NOMO-1 (cell line): ENCODE data around the gene TXNDC16.
"Not testable (repeated sequence)": the region's sequence is repeated elsewhere in the genome, so short reads cannot be mapped to it uniquely, and the experiment has no call there.

ENCODE experiments used
- DNase-seq, 2 experiments: peaks; one replicate each; lab custom pipeline; 2025; ENCODE audit not compliant: unreplicated experiment in 2 of 2; lab: John Stamatoyannopoulos, UW

The TXNDC16 gene

DNA sequence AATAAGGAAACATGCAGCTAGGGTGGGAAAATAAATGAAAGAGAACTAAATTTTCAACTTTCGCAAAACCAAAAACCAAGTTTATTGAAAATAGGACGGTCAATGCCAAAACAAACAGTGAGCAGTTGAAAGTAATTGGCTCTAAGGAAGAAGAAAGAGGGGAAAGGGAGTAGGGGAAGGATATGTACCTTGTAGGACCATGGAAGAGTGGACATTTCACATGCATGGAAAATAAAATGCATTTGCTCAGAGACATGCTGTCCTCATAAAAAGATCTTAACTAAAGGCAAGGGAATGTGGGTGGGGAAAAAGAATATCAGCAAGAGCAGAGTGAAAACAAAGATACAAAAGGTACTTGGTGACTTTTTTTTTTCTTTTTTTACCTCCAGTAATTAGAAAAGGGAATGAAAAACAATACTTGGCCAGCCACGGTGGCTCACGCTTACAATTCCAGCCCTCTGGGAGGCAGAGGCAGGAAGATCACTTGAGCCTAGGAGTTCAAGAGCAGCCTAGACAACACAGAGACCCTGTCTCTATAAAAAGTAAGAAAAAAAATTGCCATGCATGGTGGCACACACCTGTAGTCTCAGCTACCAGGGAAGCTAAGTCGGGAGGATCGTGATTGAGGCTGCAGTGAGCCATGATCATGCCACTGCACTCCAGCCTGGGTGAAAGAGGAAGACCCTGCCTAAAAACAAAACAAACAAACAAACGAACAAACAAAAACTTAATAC is 6.6 kb downstream of the TXNDC16 start:
- no peak for DNase-seq

GRCh38 chr14:52538623-52539022 is 13.7 kb downstream of the TXNDC16 start:
- DNase-seq, result peak in 1 of 2 experiments; percentile 41

GRCh38 chr14:52536269-52536668 is 16.0 kb downstream of the TXNDC16 start:
- no peak for DNase-seq

- no peak for DNase-seq
These were observed 20.8 kb downstream of the TXNDC16 start for GRCh38 chr14:52531481-52531880.

GRCh38 chr14:52527052-52527451 is 25.3 kb downstream of the TXNDC16 start:
- DNase-seq, result no peak

- no peak for DNase-seq
These were observed 29.5 kb downstream of the TXNDC16 start for GRCh38 chr14:52522581-52523345.

- DNase-seq, result no peak
These were observed 30.3 kb downstream of the TXNDC16 start for GRCh38 chr14:52522033-52522432.

DNA sequence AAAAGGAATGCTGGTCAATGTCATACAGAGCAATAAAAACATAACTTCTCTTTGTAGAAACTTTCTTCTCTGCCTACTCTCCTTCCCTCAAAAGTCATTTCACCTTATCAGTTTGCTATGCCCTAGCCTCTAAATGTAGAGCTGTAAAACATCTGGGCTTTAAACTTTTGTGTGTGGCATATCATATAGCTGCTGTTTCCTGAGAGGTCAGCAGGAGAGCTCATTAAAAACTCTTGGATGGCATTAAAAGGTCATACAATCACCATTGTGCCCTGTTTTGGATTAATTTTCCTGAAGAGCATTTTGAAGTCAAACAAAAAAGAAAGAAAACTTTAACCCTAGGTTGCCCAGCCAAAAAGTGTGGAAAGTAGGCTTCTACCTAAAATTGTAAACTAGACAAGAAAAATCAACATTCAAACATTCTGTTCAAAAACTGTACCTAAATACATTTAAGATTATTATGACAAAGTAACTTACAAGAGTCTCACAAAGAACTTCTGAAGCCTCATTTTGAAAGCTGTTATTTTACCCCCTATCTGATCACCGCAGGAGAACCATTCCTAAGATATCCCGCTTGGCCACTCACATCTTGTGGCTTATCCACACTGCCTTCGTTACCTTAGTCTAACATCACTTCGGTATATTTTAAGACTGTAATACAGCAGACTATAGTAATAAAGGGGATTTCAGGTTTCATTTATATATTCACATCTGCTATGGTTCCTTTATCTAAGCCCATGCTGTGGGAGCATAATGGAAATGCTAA is 38.1 kb downstream of the TXNDC16 start:
- DNase-seq, result no peak

DNA sequence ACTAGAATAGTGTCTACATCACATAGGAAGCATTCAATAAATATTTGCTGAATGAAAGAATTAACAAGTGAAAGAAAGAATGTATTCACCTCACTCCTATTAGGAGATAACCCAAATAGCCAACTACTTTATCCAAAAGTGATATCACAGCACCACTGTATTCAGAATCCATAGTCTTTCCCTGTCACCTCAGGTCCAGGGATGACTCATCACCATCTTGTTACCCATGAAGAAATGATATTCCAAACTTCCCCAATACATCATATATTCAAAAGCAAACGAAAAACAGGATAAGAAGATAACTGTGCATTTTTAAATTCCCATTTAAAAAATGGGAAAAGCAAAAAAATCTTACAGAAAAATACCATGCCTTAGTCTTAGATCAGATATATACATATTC is 39.1 kb downstream of the TXNDC16 start:
- no peak for DNase-seq

DNA sequence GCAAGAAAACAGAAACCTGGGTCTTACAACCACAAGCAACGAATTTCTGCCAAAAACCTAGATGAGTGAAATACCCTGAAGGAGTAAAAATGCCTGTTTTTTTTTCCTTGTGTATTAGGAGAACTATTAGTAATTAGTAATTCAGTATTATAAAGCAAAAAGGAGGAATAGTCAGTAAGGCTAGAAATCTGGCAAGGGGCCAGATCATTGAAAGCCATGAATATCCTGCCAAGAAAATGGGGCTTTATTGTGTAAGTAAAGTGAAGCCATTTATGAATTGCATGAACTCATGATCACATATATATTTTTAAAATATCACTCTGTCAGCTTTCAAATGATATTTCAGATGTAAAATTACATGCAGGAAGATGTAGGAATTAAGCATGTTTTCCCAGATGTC is 57.9 kb downstream of the TXNDC16 start:
- DNase-seq, result no peak

DNA sequence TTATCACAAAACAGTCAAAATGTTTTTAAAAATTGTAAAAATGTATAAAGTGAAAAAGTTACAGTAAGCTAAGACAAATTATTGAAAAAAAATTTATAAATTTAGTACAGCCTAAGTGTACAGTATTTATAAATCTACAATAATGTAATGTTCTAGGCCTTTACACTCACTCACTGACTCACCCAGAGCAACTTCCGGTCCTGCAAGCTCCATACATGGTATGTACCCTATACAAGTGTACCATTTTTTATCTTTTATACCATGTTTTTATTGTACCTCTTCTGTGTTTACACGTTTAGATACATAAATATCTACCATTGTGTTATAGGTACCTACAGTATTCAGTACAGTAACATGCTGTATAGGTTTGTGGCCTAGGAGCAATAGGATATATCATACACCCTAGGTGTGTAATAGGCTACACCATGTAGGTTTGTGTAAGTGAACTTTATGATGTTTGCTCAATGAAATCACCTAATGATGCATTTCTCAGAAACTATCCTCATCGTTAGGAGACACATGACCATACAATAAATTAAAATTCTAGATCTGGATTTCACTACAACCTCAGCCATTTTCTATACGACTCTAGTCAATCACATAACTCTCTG is 66.8 kb downstream of the TXNDC16 start:
- DNase-seq, result no peak

GRCh38 chr14:52481864-52482263 is 70.4 kb downstream of the TXNDC16 start:
- DNase-seq, result no peak

DNA sequence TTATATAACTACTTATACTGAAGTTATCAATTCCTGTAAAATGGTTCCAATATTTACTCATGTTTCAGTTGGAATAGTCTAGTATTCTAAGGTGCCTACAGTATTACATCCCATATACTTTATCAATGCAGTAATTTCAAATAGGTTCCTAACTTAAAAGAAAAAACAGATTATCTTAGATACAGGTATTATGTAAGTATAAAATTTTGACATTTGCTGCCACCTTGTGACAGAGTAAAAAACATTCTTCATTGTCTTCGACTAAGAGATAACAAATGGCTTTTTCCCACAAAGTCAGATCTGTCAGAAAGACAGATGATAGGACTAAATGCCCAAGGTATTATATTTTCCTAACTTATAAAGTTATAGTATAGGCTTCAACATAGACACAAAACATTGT is 78.7 kb downstream of the TXNDC16 start:
- DNase-seq, result peak in 1 of 2 experiments; percentile 40

DNA sequence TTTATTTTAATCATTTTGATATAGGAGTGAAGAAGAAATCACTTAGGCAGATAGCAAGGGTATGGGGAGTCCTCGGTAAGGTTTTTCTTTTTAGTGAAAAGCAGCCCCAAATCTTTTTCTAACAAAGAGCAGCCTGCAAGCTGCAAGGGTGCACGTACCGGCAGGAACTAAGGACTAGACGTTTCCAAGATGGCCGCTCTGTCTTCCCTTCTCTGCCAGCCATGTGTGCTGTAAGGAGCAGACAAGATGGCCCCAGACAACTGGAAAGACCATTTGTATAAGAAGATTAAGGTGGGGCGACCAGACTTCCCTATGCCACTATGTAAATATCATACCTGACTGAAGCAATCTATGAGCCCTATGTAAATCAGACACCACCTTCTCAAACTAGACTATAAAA is 79.6 kb downstream of the TXNDC16 start:
- DNase-seq, result no peak

DNA sequence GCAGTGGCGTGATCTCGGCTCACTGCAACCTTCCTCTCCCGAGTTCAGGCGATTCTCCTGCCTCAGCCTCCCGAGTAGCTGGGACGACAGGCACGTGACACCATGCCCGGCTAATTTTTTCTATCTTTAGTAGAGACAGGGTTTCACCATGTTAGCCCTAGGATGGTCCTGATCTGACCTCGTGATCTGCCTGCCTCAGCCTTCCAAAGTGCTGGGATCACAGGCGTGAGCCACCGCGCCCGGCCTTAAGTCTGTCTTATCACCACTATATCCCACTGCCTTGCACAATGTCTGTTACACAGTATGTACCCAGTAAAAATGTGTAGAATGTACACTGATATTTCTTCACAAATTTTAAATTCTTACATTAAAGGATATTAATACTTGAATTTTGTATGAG is 80.1 kb downstream of the TXNDC16 start:
- DNase-seq, result not testable (repeated sequence)

GRCh38 chr14:52467515-52468266 is 84.6 kb downstream of the TXNDC16 start:
- DNase-seq, result no peak

GRCh38 chr14:52464175-52464574 is 88.1 kb downstream of the TXNDC16 start:
- DNase-seq, result no peak

DNA sequence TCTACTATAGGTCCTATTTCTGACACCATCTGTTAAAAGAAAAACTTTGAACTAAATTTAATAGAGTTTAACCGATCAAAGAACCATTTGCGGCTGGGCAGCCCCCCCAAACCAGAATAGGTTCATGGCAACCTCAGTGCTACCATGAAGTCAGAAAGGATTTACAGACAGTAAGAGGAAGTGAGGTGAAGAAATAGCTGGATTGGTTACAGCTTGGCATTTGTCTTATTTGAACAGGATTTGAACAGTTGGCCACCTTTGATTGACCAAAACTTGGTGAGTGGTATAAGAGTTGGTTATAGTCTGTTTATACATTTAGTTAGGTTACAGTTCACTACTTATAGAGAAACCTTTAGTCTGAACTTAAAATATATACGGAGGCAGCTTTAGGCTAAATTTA is 88.9 kb downstream of the TXNDC16 start:
- no peak for DNase-seq

- DNase-seq, result no peak
These were observed 90.6 kb downstream of the TXNDC16 start for GRCh38 chr14:52461721-52462120.

- no peak for DNase-seq
These were observed 93.6 kb downstream of the TXNDC16 start for GRCh38 chr14:52458721-52459085.
